B cell (primary cell): ENCODE data around the gene RNF34.

Experiments used
- EZH2 ChIP-seq: IDR thresholded peaks from 2 replicates; pipeline ENCODE4 v1.6.1; 2012; ENCODE audit warnings: borderline replicate concordance, low read depth, mild to moderate bottlenecking, moderate library complexity, low read length; ENCODE audit not compliant: insufficient read depth, poor library complexity, severe bottlenecking
- TF ChIP-seq, protein P1 (sequence below): fragments of 200-600 bp; IDR thresholded peaks from one replicate; pipeline ENCODE4 v1.8.0; 2022; ENCODE audit warnings: antibody characterized with exemption, mild to moderate bottlenecking

DNA sequence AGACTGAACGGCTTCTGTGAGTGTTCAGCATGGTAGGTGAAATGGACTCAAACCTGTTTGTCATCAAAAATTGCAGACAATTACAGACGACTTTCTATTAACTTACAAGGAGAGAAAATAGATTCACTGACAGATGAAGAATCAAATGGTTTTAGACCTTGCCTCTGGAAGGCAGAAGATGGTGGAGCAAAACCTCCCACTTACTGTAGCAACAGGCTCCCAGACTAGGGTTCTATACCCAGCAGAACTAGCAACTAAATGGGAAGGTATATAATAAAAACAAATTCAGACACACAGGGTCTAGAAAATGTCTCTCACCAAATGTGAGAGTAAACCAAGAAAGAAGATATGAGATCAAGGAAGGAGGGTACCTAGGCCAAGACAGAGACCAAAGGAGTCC is 36.8 kb downstream of the RNF34 start:
- TF ChIP-seq, protein P1, sequence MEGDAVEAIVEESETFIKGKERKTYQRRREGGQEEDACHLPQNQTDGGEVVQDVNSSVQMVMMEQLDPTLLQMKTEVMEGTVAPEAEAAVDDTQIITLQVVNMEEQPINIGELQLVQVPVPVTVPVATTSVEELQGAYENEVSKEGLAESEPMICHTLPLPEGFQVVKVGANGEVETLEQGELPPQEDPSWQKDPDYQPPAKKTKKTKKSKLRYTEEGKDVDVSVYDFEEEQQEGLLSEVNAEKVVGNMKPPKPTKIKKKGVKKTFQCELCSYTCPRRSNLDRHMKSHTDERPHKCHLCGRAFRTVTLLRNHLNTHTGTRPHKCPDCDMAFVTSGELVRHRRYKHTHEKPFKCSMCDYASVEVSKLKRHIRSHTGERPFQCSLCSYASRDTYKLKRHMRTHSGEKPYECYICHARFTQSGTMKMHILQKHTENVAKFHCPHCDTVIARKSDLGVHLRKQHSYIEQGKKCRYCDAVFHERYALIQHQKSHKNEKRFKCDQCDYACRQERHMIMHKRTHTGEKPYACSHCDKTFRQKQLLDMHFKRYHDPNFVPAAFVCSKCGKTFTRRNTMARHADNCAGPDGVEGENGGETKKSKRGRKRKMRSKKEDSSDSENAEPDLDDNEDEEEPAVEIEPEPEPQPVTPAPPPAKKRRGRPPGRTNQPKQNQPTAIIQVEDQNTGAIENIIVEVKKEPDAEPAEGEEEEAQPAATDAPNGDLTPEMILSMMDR: no peak
- no peak for TF ChIP-seq EZH2
